Activated naive CD4-positive, alpha-beta T cell treated with anti-CD3 and anti-CD28 coated beads, Interleukin-2, amount 10 ng/mL, durations not matched to agents 7 days and 5 days (primary cell): ENCODE results near the gene GAS7.
"Not testable (repeated sequence)": the region's sequence is repeated elsewhere in the genome, so short reads cannot be mapped to it uniquely, and the experiment has no call there.

Experiments used
- CTCF ChIA-PET: fragments of 350-600 bp; sonication (Branson Sonifier 250); formaldehyde crosslinking; loops from one replicate; lab custom pipeline; 2021; ENCODE audit warnings: antibody characterized with exemption; lab: Charles Lee
- DNase-seq: peaks from one replicate; pipeline ENCODE4 v3.0.0-alpha.2; 2020
- H3K27ac Mint-ChIP-seq: one replicate; pipeline ENCODE4 v1.8.0; 2021; ENCODE audit warnings: mild to moderate bottlenecking, moderate library complexity, mixed read lengths
- H3K27me3 Mint-ChIP-seq: one replicate; pipeline ENCODE4 v1.8.0; 2021; ENCODE audit warnings: mild to moderate bottlenecking, mixed read lengths
- H3K36me3 Mint-ChIP-seq: one replicate; pipeline ENCODE4 v1.8.0; 2021; ENCODE audit warnings: mixed read lengths
- H3K4me1 Mint-ChIP-seq: one replicate; pipeline ENCODE4 v1.8.0; 2021; ENCODE audit warnings: mixed read lengths
- H3K4me3 Mint-ChIP-seq: one replicate; pipeline ENCODE4 v1.8.0; 2021; ENCODE audit warnings: mild to moderate bottlenecking, moderate library complexity, mixed read lengths
- H3K9me3 Mint-ChIP-seq: one replicate; pipeline ENCODE4 v1.8.0; 2021; ENCODE audit warnings: mixed read lengths

The GAS7 gene

DNA sequence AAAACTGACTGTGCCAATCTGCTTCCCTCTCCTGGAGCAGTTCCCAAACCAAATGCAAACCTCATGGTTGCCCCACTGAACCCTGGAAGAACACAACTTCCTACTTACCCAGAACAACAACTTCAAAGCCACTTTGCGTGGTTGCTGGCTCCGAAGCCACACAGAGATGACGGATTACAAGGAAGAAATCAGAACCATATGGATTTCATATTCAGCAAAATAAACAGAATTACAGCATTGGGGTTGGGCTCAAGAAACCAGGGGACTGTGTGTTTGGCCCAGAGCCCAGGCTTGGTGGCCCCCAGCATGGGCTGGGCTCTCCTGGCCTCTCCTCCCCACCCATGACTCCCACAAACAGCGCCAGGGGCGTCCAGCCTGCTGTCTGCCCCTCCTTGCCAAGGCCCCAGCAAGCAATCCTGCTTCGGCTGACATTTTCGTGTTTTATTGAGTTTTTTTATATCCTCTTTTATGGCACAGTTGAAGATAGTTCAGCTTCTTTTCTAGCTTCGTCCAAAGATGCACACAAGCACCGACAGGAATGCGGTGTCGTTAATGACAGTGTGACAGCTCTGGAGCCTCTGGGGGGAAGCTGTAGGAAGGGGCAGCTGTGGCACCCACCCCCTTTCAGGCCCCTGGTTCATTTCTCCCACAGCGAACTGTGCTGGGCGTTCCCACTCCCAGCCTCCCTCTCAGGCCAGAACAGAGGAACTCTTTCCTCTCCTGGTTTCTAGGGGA, 137.1 kb downstream of the GAS7 start:
- no peak overlapping the region for H3K27ac Mint-ChIP-seq
- H3K36me3 Mint-ChIP-seq, result no peaks in the 10 kb centered on the region
- H3K4me3 Mint-ChIP-seq, result no peak overlapping the region
- CTCF ChIA-PET, result no interaction called here
- no peaks in the 10 kb centered on the region for H3K4me1 Mint-ChIP-seq
- H3K9me3 Mint-ChIP-seq, result peaks cover 6% of the 10 kb centered on the region
- H3K27me3 Mint-ChIP-seq, result no peaks in the 10 kb centered on the region
- DNase-seq, result no peak

DNA sequence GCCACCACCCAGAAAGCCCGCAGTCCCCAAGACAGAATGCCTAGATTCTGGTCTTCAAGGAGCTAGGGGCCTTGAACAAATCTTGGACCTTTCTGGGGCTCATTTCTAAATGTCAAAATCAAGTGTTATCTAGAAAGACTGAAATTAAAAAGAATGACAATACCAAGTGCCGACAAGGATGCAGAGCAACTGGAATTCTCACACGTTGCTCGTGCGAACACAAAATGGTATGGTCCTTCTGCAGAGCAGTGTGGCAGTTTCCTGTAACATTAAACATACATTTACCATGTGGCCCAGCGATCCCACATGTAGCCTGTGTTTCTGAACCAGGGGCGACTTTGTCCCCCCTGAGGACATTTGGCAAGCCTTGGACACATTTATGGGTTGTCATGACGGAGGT, 137.9 kb downstream of the GAS7 start:
- DNase-seq, result no peak
- Mint-ChIP-seq H3K4me1 (no peaks in the 10 kb centered on the region), H3K27ac (no peak overlapping the region), H3K4me3 (no peak overlapping the region), H3K27me3 (no peaks in the 10 kb centered on the region), H3K9me3 (peaks cover 6% of the 10 kb centered on the region), H3K36me3 (no peaks in the 10 kb centered on the region)
- CTCF ChIA-PET, result no interaction called here

DNA sequence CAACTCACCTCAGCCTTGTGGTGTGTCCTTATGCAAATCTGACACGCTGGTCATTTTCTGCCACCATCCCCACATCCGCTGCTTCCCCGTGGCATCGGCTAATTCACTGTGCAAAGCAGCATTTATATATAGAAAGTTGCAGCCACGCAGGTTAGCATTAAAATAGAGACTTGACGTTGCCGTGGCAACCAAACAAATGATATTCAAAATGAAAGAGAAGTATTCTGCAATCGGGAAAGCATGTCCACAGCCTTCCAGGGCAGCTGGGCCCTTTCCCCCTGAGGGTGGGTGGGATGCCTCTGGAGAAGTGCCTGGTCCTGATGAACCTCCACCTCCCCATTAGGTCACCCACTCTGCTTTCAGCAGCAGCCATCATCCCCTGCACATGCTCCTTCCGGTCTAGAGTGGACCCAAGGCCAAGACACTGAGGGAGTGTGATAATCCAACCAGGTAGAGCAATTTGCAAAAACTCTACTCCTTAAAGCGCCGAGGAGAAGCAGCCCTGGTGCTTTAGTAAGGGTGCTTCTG, 138.7 kb downstream of the GAS7 start:
- Mint-ChIP-seq H3K4me3 (no peak overlapping the region), H3K4me1 (no peaks in the 10 kb centered on the region), H3K36me3 (no peaks in the 10 kb centered on the region), H3K9me3 (peaks cover 9% of the 10 kb centered on the region), H3K27ac (no peak overlapping the region), H3K27me3 (no peaks in the 10 kb centered on the region)
- DNase-seq, result no peak
- CTCF ChIA-PET, result no interaction called here

DNA sequence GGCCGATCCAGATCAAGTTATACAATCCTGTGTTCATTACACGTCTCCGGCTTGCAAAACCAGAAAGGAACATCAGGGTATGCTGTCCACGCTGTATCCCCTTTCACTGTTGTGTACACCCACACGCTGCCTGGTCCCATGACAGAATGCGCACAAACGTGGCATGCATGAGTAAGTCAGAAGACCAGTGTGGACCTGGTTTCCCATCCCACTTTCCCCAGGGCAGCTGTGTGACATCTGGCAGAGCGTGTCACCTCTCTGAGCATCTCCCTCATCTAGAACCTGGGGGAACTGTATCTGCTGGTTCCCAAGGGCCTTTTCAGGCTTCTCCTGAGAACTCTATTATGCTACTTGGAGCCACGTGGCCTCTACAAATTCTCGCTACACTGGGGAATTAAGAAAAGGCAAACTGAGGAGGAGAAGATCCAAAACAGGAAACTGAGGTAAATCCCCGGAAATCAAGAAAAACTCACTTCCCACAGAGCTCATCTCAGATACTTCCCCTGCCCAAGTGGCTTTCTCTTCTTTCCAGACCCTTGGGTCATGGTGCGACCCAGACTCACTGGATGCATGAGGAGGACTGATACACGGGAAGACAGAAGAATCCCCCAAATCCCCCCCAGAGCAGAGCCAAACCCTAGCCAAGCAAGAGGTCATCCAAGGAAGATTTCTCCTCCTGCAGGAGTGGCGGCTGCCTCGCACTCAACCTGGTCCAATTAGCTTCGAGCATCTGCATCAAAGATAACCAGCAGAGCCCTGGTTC, 139.3 kb downstream of the GAS7 start:
- CTCF ChIA-PET, result no interaction called here
- no peaks in the 10 kb centered on the region for H3K27me3 Mint-ChIP-seq
- peaks cover 9% of the 10 kb centered on the region for H3K9me3 Mint-ChIP-seq
- no peak overlapping the region for H3K4me3 Mint-ChIP-seq
- DNase-seq, result no peak
- H3K36me3 Mint-ChIP-seq, result no peaks in the 10 kb centered on the region
- H3K27ac Mint-ChIP-seq, result no peak overlapping the region
- H3K4me1 Mint-ChIP-seq, result no peaks in the 10 kb centered on the region

DNA sequence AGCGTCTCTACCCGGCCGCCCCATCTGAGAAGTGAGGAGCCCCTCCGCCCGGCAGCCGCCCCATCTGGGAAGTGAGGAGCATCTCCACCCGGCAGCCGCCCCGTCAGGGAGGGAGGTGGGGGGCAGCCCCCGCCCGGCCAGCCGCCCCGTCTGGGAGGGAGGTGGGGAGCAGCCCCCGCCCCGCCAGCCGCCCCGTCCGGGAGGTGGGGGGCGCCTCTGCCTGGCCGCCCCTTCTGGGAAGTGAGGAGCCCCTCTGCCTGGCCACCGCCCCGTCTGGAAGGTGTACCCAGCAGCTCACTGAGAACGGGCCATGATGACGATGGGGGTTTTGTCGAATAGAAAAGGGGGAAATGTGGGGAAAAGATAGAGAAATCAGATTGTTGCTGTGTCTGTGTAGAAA, 140.9 kb downstream of the GAS7 start:
- H3K27ac Mint-ChIP-seq, H3K9me3 Mint-ChIP-seq, CTCF ChIA-PET, H3K27me3 Mint-ChIP-seq, DNase-seq, H3K36me3 Mint-ChIP-seq, H3K4me1 Mint-ChIP-seq, H3K4me3 Mint-ChIP-seq: not testable (repeated sequence)

DNA sequence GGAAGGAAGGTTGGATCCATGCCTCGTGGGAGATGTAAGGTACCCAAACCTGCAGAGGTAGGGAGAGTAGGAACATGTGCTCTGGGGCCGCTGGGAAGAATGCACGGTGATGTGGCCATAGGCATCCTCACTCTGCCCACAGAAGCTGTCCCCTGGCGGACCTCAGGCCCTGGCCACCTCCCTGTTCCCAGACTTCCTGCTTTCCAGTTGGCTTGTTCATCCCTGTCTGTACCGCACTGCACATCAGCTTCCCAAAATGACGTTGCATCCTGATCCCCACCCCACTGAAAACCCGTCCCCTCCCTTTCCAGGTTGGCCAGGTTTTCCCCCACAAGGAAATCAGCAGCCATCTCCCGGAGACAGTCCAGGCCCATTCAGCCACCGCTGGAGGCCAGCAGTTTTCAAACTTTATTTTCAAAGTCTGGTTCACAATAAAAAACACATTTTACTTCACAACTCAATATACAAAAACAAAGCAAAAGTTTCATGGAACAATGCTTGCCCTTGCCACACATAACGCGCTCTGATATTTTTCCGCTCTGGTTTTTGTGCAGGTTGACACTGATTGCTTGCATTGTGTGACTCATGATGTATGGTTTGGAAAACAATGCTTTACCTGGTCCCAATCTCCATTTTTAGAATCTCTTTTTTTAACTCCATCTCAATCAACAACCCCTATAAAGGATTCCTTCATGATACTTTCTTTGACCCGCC, 143.0 kb downstream of the GAS7 start:
- peaks cover 7% of the 10 kb centered on the region for H3K9me3 Mint-ChIP-seq
- H3K4me3 Mint-ChIP-seq, result no peak overlapping the region
- H3K4me1 Mint-ChIP-seq, result no peaks in the 10 kb centered on the region
- no peaks in the 10 kb centered on the region for H3K27me3 Mint-ChIP-seq
- H3K36me3 Mint-ChIP-seq, result no peaks in the 10 kb centered on the region
- CTCF ChIA-PET, result no interaction called here
- H3K27ac Mint-ChIP-seq, result no peak overlapping the region
- DNase-seq, result no peak

DNA sequence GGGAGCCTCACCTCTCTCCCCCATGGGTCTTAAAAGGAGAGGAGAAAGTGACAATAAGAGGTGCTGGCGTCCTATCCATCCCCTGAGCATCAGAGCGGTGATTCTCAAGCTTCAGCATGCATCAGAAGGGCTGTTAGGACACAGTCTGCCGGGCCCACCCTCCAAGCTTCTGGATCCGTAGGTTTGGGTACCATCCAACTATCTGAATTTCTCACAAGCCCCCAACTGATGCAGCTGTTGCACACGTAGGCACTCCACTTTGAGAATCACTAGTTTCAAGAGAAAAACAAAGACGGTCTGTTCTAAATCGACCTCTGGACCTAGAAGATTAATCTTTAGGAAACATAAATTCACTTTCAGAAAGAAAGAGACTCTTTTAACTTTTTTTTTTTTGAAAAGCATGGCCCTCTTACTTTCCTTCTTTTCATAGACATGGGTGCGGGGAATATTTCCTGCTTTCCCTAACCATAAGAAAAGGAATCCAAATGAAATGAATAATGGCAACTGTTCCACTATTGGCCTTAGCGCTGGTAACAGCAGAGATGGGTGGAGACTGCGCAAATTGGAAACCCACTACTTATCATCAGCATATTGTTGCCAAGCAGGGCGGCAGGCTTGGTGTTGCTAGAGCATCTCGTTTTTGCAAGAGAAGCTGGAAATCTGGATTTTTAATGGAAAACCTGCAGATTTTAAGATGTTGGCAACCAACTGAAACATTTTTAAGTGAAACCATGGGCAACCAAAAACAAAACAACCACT, 144.4 kb downstream of the GAS7 start:
- Mint-ChIP-seq H3K9me3 (peaks cover 7% of the 10 kb centered on the region), H3K27ac (no peak overlapping the region), H3K4me1 (no peaks in the 10 kb centered on the region), H3K27me3 (no peaks in the 10 kb centered on the region), H3K36me3 (no peaks in the 10 kb centered on the region), H3K4me3 (no peak overlapping the region)
- no peak for DNase-seq
- CTCF ChIA-PET, result no interaction called here

DNA sequence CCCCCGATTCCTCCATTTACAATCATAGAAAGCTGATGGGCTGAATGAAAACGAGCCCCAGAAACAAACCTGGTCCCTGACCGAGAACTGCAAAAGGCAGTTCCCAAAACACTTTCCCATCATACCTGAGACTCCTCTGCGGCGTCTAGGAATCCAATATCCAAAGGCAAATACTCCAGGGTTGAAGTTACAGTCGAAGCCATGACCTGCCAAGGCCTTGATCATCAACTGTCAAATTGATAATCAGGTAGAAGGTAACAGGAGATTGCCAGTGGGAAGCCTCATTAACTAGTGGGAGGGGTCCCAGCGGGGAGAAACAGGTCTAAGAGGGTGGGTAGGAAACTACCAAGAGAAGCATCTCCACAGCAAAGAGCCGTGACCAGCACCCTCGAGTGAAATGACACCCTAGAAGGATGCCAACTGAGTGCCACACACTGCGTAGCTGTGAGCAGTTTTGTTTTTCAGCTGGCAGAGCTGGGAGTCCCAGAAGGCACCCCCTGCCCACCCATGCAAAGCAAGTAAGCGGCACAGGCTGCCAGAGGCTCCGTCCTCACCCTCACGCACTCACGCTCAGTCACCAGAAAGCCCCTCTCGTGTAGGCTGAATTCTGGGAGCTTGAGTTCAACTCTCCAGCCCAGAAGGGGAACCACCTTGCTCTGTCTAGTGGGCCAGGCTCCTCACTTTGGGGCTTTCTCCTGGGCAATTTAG, 146.1 kb downstream of the GAS7 start:
- Mint-ChIP-seq H3K4me3 (no peak overlapping the region), H3K27me3 (no peaks in the 10 kb centered on the region), H3K27ac (no peak overlapping the region), H3K9me3 (peaks cover 5% of the 10 kb centered on the region), H3K36me3 (no peaks in the 10 kb centered on the region), H3K4me1 (no peaks in the 10 kb centered on the region)
- CTCF ChIA-PET, result no interaction called here
- DNase-seq, result no peak

DNA sequence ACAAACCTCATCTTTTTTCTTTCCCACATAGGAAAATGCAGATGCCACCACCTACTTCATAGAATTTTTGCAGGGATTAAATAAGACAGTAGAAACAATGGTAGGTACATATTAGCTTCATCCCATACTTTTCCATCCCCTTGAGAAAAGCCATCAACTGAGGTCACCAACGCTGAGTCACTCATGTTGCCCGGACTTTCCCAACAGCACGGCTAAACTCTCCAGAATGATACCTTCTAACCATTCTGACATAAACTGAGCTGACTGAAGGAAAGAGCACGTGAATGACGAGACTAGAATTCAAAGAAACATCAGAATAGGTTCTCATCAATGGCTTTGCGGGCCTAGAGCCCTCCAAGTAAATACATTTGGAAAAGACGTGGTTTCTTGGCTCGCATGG, 147.3 kb downstream of the GAS7 start:
- H3K4me3 Mint-ChIP-seq, result no peak overlapping the region
- H3K4me1 Mint-ChIP-seq, result no peaks in the 10 kb centered on the region
- H3K27ac Mint-ChIP-seq, result no peak overlapping the region
- peaks cover 5% of the 10 kb centered on the region for H3K9me3 Mint-ChIP-seq
- CTCF ChIA-PET, result no interaction called here
- H3K27me3 Mint-ChIP-seq, result peaks cover 4% of the 10 kb centered on the region
- DNase-seq, result no peak
- no peaks in the 10 kb centered on the region for H3K36me3 Mint-ChIP-seq

DNA sequence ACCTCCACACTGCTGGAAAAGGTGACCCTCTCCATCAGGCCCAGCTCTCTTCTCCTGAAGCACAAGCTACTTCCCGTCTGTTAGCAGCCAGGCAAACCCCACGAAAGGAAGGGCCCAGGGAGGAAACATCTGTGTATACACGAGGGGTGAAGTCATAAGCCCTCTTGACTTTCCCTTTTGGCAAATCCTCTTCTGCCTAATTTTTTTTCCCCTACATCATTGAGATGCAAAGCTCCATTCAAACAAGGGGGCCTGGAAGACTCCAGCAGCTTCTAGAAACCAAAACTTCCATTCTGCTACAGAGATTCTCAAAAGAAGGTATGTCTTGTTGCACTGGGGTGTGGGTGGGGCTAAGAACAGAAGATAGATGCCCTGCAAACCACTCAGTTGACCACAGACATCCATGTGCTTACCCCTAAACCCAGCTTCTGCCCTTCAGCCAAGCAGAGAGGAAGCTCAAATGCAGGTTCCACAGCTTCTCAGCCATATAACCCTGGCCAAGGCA, 147.8 kb downstream of the GAS7 start:
- Mint-ChIP-seq H3K36me3 (no peaks in the 10 kb centered on the region), H3K4me1 (no peaks in the 10 kb centered on the region), H3K9me3 (peaks cover 5% of the 10 kb centered on the region), H3K27me3 (peaks cover 4% of the 10 kb centered on the region), H3K27ac (no peak overlapping the region), H3K4me3 (no peak overlapping the region)
- no peak for DNase-seq
- CTCF ChIA-PET, result no interaction called here

DNA sequence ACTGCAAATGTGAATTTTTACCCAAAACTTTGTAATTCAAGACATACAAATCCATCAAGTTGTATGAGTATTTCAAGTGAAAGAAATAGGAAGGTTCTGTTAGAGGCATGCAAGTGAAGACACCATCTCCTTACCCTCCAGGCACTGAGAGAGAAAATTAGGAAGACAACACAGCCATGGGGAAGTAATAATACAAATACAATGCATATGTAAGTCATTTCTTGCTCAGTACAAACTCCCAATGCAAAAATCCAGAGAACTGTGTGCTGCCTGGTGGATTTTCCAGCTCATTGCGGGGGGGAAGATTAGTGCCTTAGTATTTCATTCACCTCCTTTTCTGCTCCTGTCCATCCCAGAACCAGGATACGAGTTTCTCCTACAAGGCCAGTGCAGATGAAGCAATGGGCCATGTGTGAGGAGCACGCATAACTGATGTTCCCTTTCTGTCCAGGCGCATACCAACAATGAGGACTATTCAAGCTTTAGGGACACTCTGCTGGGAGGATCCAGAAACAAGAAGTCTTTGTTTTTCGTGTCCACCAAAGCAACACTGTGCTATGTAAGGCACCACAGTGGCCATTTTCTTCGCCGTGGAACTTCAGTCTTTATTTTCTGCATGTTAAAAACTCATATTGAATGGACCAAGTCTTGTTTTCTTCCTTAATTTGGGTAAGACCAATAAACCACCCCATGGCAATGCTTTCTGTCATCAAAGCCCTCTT, 149.6 kb downstream of the GAS7 start:
- H3K36me3 Mint-ChIP-seq, result no peaks in the 10 kb centered on the region
- H3K27me3 Mint-ChIP-seq, result peaks cover 4% of the 10 kb centered on the region
- CTCF ChIA-PET, result no interaction called here
- no peak overlapping the region for H3K27ac Mint-ChIP-seq
- DNase-seq, result no peak
- peaks cover 2% of the 10 kb centered on the region for H3K9me3 Mint-ChIP-seq
- H3K4me3 Mint-ChIP-seq, result no peak overlapping the region
- no peaks in the 10 kb centered on the region for H3K4me1 Mint-ChIP-seq

DNA sequence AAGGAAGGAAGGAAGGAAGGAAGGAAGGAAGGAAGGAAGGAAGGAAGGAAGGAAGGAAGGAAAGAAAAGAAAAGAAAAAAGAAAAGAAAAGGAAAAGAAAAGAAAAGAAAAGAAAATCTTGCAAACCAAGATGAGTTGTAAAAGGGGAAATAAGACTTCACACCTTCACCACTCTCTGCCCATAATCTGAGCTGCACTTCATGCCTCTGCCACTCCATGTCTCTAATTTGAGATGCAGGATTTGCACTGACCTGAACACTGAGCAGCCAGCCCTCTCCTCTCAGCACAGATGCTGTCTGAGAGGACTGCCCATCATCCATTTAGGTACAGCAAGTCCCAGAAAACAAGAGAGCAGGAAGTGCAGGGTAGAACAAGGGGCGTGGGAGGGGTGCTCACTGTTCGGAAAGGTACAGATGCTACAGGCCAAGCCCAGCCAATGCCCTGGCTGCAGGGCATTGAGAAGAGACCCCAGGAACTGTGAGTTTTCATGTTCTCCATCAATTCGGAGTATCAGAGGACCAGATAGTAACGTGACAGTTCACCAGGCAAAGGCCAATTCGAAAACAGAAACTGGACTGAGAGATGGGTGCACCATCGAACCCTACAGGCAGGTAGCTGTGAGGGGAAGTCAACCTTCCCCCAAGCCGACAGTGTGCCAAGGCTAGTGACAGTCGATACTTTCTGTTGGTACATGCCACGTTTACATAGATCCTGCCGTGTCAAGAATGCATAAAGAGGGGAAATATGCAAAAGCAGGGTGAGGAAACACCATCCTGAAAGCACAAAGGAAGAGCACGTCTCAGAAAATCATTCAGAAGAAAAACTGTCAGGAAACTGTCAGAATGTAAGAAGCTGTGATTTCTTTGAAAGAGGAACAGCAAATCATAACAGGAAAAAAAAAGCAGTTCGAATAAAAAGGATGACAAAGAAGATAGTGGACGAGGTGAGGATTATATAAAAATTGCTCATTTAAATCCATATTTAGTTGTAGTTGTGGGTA, 151.3 kb downstream of the GAS7 start:
- no peaks in the 10 kb centered on the region for H3K36me3 Mint-ChIP-seq
- DNase-seq, result no peak
- peaks cover 4% of the 10 kb centered on the region for H3K27me3 Mint-ChIP-seq
- no peaks in the 10 kb centered on the region for H3K4me1 Mint-ChIP-seq
- H3K9me3 Mint-ChIP-seq, result peaks cover 2% of the 10 kb centered on the region
- CTCF ChIA-PET, result no interaction called here
- no peak overlapping the region for H3K27ac Mint-ChIP-seq
- H3K4me3 Mint-ChIP-seq, result no peak overlapping the region
